HUES6 (cell line): ENCODE data around the gene LAMB4.

Experiments used
- H3K27ac ChIP-seq: 2 replicates; pipeline ENCODE4 v1.7.0; 2013; ENCODE audit warnings: low read depth, mild to moderate bottlenecking, low read length, inconsistent platforms
- H3K27me3 ChIP-seq: 2 replicates; pipeline ENCODE4 v1.6.1; 2013; ENCODE audit warnings: low read length; ENCODE audit not compliant: control insufficient read depth, insufficient read depth
- H3K36me3 ChIP-seq: 2 replicates; pipeline ENCODE4 v1.6.1; 2013; ENCODE audit warnings: low read length; ENCODE audit not compliant: control insufficient read depth, insufficient read depth
- H3K4me1 ChIP-seq: 2 replicates; pipeline ENCODE4 v1.6.1; 2013; ENCODE audit warnings: low read length; ENCODE audit not compliant: control insufficient read depth, insufficient read depth
- H3K4me3 ChIP-seq: 2 replicates; pipeline ENCODE4 v1.5.1; 2013; ENCODE audit warnings: low read depth, low read length
- H3K9ac ChIP-seq: one replicate; pipeline ENCODE4 v1.6.1; 2013; ENCODE audit warnings: mild to moderate bottlenecking, low read length
- H3K9me3 ChIP-seq: 2 replicates; pipeline ENCODE4 v1.6.1; 2013; ENCODE audit warnings: low read depth, low read length; ENCODE audit not compliant: control insufficient read depth, insufficient read depth

The LAMB4 gene

GRCh38 chr7:108027239-108027638 is 102.9 kb downstream of the LAMB4 start:
- no peaks in the 10 kb centered on the region for H3K9me3 ChIP-seq
- H3K4me3 ChIP-seq: no peak overlapping the region
- H3K27ac ChIP-seq: no peak overlapping the region
- H3K9ac ChIP-seq: no peak overlapping the region
- H3K36me3 ChIP-seq: no peaks in the 10 kb centered on the region
- no peaks in the 10 kb centered on the region for H3K4me1 ChIP-seq
- H3K27me3 ChIP-seq: no peaks in the 10 kb centered on the region

- Histone ChIP-seq H3K9ac (no peak overlapping the region), H3K9me3 (no peaks in the 10 kb centered on the region), H3K27me3 (no peaks in the 10 kb centered on the region), H3K36me3 (no peaks in the 10 kb centered on the region), H3K27ac (no peak overlapping the region), H3K4me3 (no peak overlapping the region), H3K4me1 (no peaks in the 10 kb centered on the region)
Measured at GRCh38 chr7:108026647-108027046, 103.5 kb downstream of the LAMB4 start.

- Histone ChIP-seq H3K27me3 (no peaks in the 10 kb centered on the region), H3K4me3 (no peak overlapping the region), H3K4me1 (no peaks in the 10 kb centered on the region), H3K27ac (no peak overlapping the region), H3K9me3 (no peaks in the 10 kb centered on the region), H3K9ac (no peak overlapping the region), H3K36me3 (no peaks in the 10 kb centered on the region)
Measured at GRCh38 chr7:108026116-108026515, 104.0 kb downstream of the LAMB4 start.

GRCh38 chr7:108024538-108024937 is 105.6 kb downstream of the LAMB4 start:
- no peaks in the 10 kb centered on the region for H3K36me3 ChIP-seq
- no peaks in the 10 kb centered on the region for H3K27me3 ChIP-seq
- H3K9me3 ChIP-seq: no peaks in the 10 kb centered on the region
- H3K9ac ChIP-seq: no peak overlapping the region
- H3K4me1 ChIP-seq: no peaks in the 10 kb centered on the region
- H3K4me3 ChIP-seq: no peak overlapping the region
- no peak overlapping the region for H3K27ac ChIP-seq

GRCh38 chr7:108020585-108020984 is 109.6 kb downstream of the LAMB4 start:
- H3K27me3 ChIP-seq: no peaks in the 10 kb centered on the region
- no peaks in the 10 kb centered on the region for H3K36me3 ChIP-seq
- H3K4me3 ChIP-seq: no peak overlapping the region
- no peak overlapping the region for H3K27ac ChIP-seq
- no peak overlapping the region for H3K9ac ChIP-seq
- H3K4me1 ChIP-seq: no peaks in the 10 kb centered on the region; the same call in 1 of the 2 replicates
- no peaks in the 10 kb centered on the region for H3K9me3 ChIP-seq

- Histone ChIP-seq H3K27me3 (no peaks in the 10 kb centered on the region), H3K4me3 (no peak overlapping the region), H3K9ac (no peak overlapping the region), H3K36me3 (no peaks in the 10 kb centered on the region), H3K9me3 (no peaks in the 10 kb centered on the region), H3K4me1 (no peaks in the 10 kb centered on the region; the same call in 1 of the 2 replicates), H3K27ac (no peak overlapping the region)
Measured at GRCh38 chr7:108018668-108019067, 111.5 kb downstream of the LAMB4 start.

GRCh38 chr7:108017776-108018151 is 112.4 kb downstream of the LAMB4 start:
- Histone ChIP-seq H3K9ac (no peak overlapping the region), H3K4me1 (no peaks in the 10 kb centered on the region; the same call in 1 of the 2 replicates), H3K4me3 (no peak overlapping the region), H3K27me3 (no peaks in the 10 kb centered on the region), H3K27ac (no peak overlapping the region), H3K36me3 (no peaks in the 10 kb centered on the region), H3K9me3 (no peaks in the 10 kb centered on the region)

- Histone ChIP-seq H3K36me3 (no peaks in the 10 kb centered on the region), H3K4me3 (no peak overlapping the region), H3K9me3 (no peaks in the 10 kb centered on the region), H3K4me1 (no peaks in the 10 kb centered on the region; the same call in 1 of the 2 replicates), H3K27ac (no peak overlapping the region), H3K27me3 (no peaks in the 10 kb centered on the region), H3K9ac (no peak overlapping the region)
Measured at GRCh38 chr7:108016841-108017775, 113.1 kb downstream of the LAMB4 start.

- H3K9me3 ChIP-seq: no peaks in the 10 kb centered on the region
- no peak overlapping the region for H3K4me3 ChIP-seq
- no peaks in the 10 kb centered on the region; the same call in 1 of the 2 replicates for H3K27me3 ChIP-seq
- H3K27ac ChIP-seq: no peak overlapping the region
- no peaks in the 10 kb centered on the region for H3K36me3 ChIP-seq
- H3K4me1 ChIP-seq: no peaks in the 10 kb centered on the region; the same call in 1 of the 2 replicates
- no peak overlapping the region for H3K9ac ChIP-seq
Measured at GRCh38 chr7:108015740-108016139, 114.4 kb downstream of the LAMB4 start.

- no peak overlapping the region for H3K4me3 ChIP-seq
- H3K9ac ChIP-seq: no peak overlapping the region
- H3K9me3 ChIP-seq: no peaks in the 10 kb centered on the region
- H3K27ac ChIP-seq: no peak overlapping the region
- H3K27me3 ChIP-seq: no peaks in the 10 kb centered on the region; the same call in 1 of the 2 replicates
- no peaks in the 10 kb centered on the region; the same call in 1 of the 2 replicates for H3K4me1 ChIP-seq
- no peaks in the 10 kb centered on the region for H3K36me3 ChIP-seq
Measured at GRCh38 chr7:108014747-108015682, 115.1 kb downstream of the LAMB4 start.
